ENCODE data around the gene RUNX3.

GRCh38 chr1:24900985-24901781 lies 28.9 kb downstream of the RUNX3 start:
- no peak for TF ChIP-seq CTCF (IDR thresholded peaks at IDR 0.05)
- no peak for TF ChIP-seq POLR2A (IDR thresholded peaks at IDR 0.05)
- no peak for TF ChIP-seq POLR2AphosphoS5 (IDR thresholded peaks at IDR 0.05)
- TF ChIP-seq EP300 (IDR thresholded peaks at IDR 0.05): no peak
